Stomach smooth muscle (tissue), 2 donors: Measurements from ENCODE around the gene MRPL16.
"Not testable (repeated sequence)": the region's sequence is repeated elsewhere in the genome, so short reads cannot be mapped to it uniquely, and the experiment has no call there.

Experiments used
- H3K27ac ChIP-seq: one replicate; pipeline ENCODE4 v1.7.0; 2013; ENCODE audit warnings: mild to moderate bottlenecking, low read length, inconsistent platforms
- H3K27me3 ChIP-seq, 2 donors: one replicate each; pipeline ENCODE4 v1.7.0; 2013; ENCODE audit warnings: low read length in 2 of 2; ENCODE audit not compliant: insufficient read depth in 2 of 2, control insufficient read depth in 1 of 2
- H3K36me3 ChIP-seq, 2 donors: one replicate each; pipeline ENCODE4 v1.7.0; 2013; ENCODE audit warnings: low read length in 2 of 2; ENCODE audit not compliant: control insufficient read depth in 2 of 2, insufficient read depth in 2 of 2
- H3K4me1 ChIP-seq: one replicate; pipeline ENCODE4 v1.7.0; 2013; ENCODE audit warnings: low read length; ENCODE audit not compliant: control insufficient read depth, insufficient read depth
- H3K4me3 ChIP-seq, 2 donors: one replicate each; pipeline ENCODE4 v1.7.0; 2013; ENCODE audit warnings: low read length in 2 of 2
- H3K9ac ChIP-seq, 2 donors: one replicate each; pipeline ENCODE4 v1.7.0; 2013; ENCODE audit warnings: low read length in 2 of 2, mild to moderate bottlenecking in 1 of 2
- H3K9me3 ChIP-seq, 2 donors: one replicate each; pipeline ENCODE4 v1.7.0; 2013; ENCODE audit warnings: low read length in 2 of 2; ENCODE audit not compliant: control insufficient read depth in 2 of 2
- donor health status: healthy.
- donor health status: Pancreatic carcinoma.

Gene MRPL16

GRCh38 chr11:59842316-59842715 lies 31.7 kb upstream of the MRPL16 start:
- Histone ChIP-seq H3K36me3 (no peaks in the 10 kb centered on the region), H3K4me1 (no peaks in the 10 kb centered on the region), H3K4me3 (no peak overlapping the region), H3K9me3 (no peaks in the 10 kb centered on the region), H3K9ac (no peak overlapping the region), H3K27ac (no peak overlapping the region), H3K27me3 (no peaks in the 10 kb centered on the region)

- Histone ChIP-seq H3K36me3 (no peaks in the 10 kb centered on the region), H3K4me3 (no peak overlapping the region), H3K9ac (no peak overlapping the region), H3K4me1 (no peaks in the 10 kb centered on the region), H3K27me3 (no peaks in the 10 kb centered on the region), H3K27ac (no peak overlapping the region), H3K9me3 (no peaks in the 10 kb centered on the region)
Observed at GRCh38 chr11:59841514-59841913, 30.9 kb upstream of the MRPL16 start.

- no peak overlapping the region for H3K27ac ChIP-seq
- no peaks in the 10 kb centered on the region for H3K4me1 ChIP-seq
- no peaks in the 10 kb centered on the region for H3K36me3 ChIP-seq
- no peak overlapping the region for H3K9ac ChIP-seq
- H3K4me3 ChIP-seq = no peak overlapping the region
- H3K9me3 ChIP-seq = no peaks in the 10 kb centered on the region
- no peaks in the 10 kb centered on the region for H3K27me3 ChIP-seq
Observed at GRCh38 chr11:59839615-59840014, 29.0 kb upstream of the MRPL16 start.

GRCh38 chr11:59833602-59834001 lies 23.0 kb upstream of the MRPL16 start:
- Histone ChIP-seq H3K27me3 (no peaks in the 10 kb centered on the region), H3K4me3 (no peak overlapping the region), H3K4me1 (no peaks in the 10 kb centered on the region), H3K27ac (no peak overlapping the region), H3K9me3 (no peaks in the 10 kb centered on the region), H3K9ac (no peak overlapping the region), H3K36me3 (no peaks in the 10 kb centered on the region)

GRCh38 chr11:59829358-59829757 lies 18.8 kb upstream of the MRPL16 start:
- Histone ChIP-seq H3K9me3 (no peaks in the 10 kb centered on the region), H3K27me3 (no peaks in the 10 kb centered on the region), H3K27ac (no peak overlapping the region), H3K36me3 (no peaks in the 10 kb centered on the region), H3K4me1 (no peaks in the 10 kb centered on the region), H3K9ac (no peak overlapping the region), H3K4me3 (no peak overlapping the region)

- no peaks in the 10 kb centered on the region for H3K27me3 ChIP-seq
- no peaks in the 10 kb centered on the region for H3K4me1 ChIP-seq
- no peak overlapping the region for H3K4me3 ChIP-seq
- no peaks in the 10 kb centered on the region for H3K36me3 ChIP-seq
- no peak overlapping the region for H3K9ac ChIP-seq
- no peak overlapping the region for H3K27ac ChIP-seq
- no peaks in the 10 kb centered on the region for H3K9me3 ChIP-seq
Observed at GRCh38 chr11:59822989-59823566, 12.5 kb upstream of the MRPL16 start.

GRCh38 chr11:59818572-59818971 lies 8.0 kb upstream of the MRPL16 start:
- Histone ChIP-seq H3K9me3 (no peaks in the 10 kb centered on the region), H3K4me1 (no peaks in the 10 kb centered on the region), H3K27ac (no peak overlapping the region), H3K36me3 (no peaks in the 10 kb centered on the region), H3K4me3 (no peak overlapping the region), H3K9ac (no peak overlapping the region), H3K27me3 (no peaks in the 10 kb centered on the region)

- H3K9me3 ChIP-seq, H3K36me3 ChIP-seq, H3K9ac ChIP-seq, H3K4me1 ChIP-seq, H3K27me3 ChIP-seq, H3K27ac ChIP-seq, H3K4me3 ChIP-seq: not testable (repeated sequence)
Observed at GRCh38 chr11:59816434-59816833, 5.9 kb upstream of the MRPL16 start.

GRCh38 chr11:59815754-59816153 lies 5.2 kb upstream of the MRPL16 start:
- Histone ChIP-seq H3K9ac (no peak overlapping the region), H3K4me3 (no peak overlapping the region), H3K4me1 (no peaks in the 10 kb centered on the region), H3K9me3 (no peaks in the 10 kb centered on the region), H3K36me3 (no peaks in the 10 kb centered on the region), H3K27me3 (no peaks in the 10 kb centered on the region), H3K27ac (no peak overlapping the region)

GRCh38 chr11:59814021-59814420 lies 3.4 kb upstream of the MRPL16 start:
- no peak overlapping the region for H3K9ac ChIP-seq
- H3K4me1 ChIP-seq = peaks cover 4% of the 10 kb centered on the region
- H3K36me3 ChIP-seq = no peaks in the 10 kb centered on the region
- no peaks in the 10 kb centered on the region for H3K9me3 ChIP-seq
- H3K27ac ChIP-seq = no peak overlapping the region
- H3K27me3 ChIP-seq = no peaks in the 10 kb centered on the region
- no peak overlapping the region for H3K4me3 ChIP-seq

- H3K36me3 ChIP-seq = no peaks in the 10 kb centered on the region
- peaks cover 4% of the 10 kb centered on the region for H3K4me1 ChIP-seq
- H3K9me3 ChIP-seq = no peaks in the 10 kb centered on the region
- no peaks in the 10 kb centered on the region for H3K27me3 ChIP-seq
- no peak overlapping the region for H3K4me3 ChIP-seq
- H3K9ac ChIP-seq = no peak overlapping the region
- no peak overlapping the region for H3K27ac ChIP-seq
Observed at GRCh38 chr11:59813364-59813763, 2.8 kb upstream of the MRPL16 start.
